CD14-positive monocyte (primary cell): ENCODE results near the gene MXRA8. TPM values are rescaled to one million over a fixed set of nuclear protein-coding genes. Genes with fewer than 3 reads are reported as not detected.

ENCODE experiments used
- DNase-seq, 3 donors: peaks; one replicate each; pipeline ENCODE4 v3.0.0-alpha.2; 2011 to 2022
- H2AFZ ChIP-seq: 2 replicates; pipeline ENCODE4 v1.6.0; 2012; ENCODE audit warnings: mild to moderate bottlenecking, low read depth, low read length, inconsistent platforms; ENCODE audit not compliant: insufficient read depth, poor library complexity, severe bottlenecking
- H3K27ac ChIP-seq, 2 donors: 1 replicate in 1 of 2; 2 replicates in 1 of 2; pipeline ENCODE4 v1.5.1; 2012 to 2013; ENCODE audit warnings: low read length in 2 of 2, control low read depth in 1 of 2, inconsistent platforms in 1 of 2, low read depth in 1 of 2, mild to moderate bottlenecking in 1 of 2
- H3K27me3 ChIP-seq, 2 donors: one replicate each; pipeline versions ENCODE4 v1.6.0 to v1.6.1; 2011 to 2013; ENCODE audit warnings: low read length in 2 of 2; ENCODE audit not compliant: control insufficient read depth in 2 of 2, insufficient read depth in 2 of 2
- H3K36me3 ChIP-seq, 2 donors: replicated peaks in 1 of 2; 1 replicate in 1 of 2; 2 replicates in 1 of 2; pipeline versions ENCODE4 v1.5.1 to v1.6.1; 2012 to 2013; ENCODE audit warnings: low read length in 2 of 2, control low read depth in 1 of 2, inconsistent platforms in 1 of 2, mild to moderate bottlenecking in 1 of 2; ENCODE audit not compliant: insufficient read depth in 2 of 2, control insufficient read depth in 1 of 2
- H3K4me1 ChIP-seq, 2 donors: 1 replicate in 1 of 2; 2 replicates in 1 of 2; pipeline versions ENCODE4 v1.5.1 to v1.6.1; 2012 to 2013; ENCODE audit warnings: low read length in 2 of 2, control low read depth in 1 of 2, inconsistent platforms in 1 of 2, mild to moderate bottlenecking in 1 of 2, moderate library complexity in 1 of 2; ENCODE audit not compliant: insufficient read depth in 2 of 2, control insufficient read depth in 1 of 2
- H3K4me2 ChIP-seq: replicated peaks from 2 replicates; pipeline ENCODE3; 2012; ENCODE audit warnings: low read length, moderate library complexity, mild to moderate bottlenecking; ENCODE audit not compliant: poor library complexity, severe bottlenecking; ENCODE audit errors: extremely low read depth
- H3K4me3 ChIP-seq, 3 experiments: fragments of 200-600 bp in 1 of 3; sonication (generic) in 1 of 3; replicated peaks in 1 of 3; 1 replicate in 2 of 3; 2 replicates in 1 of 3; pipeline ENCODE4 v1.5.1; 2011 to 2013; ENCODE audit warnings: low read length in 3 of 3, mild to moderate bottlenecking in 3 of 3, control low read depth in 2 of 3, low read depth in 2 of 3, inconsistent platforms in 1 of 3, moderate library complexity in 1 of 3
- H3K79me2 ChIP-seq: 2 replicates; pipeline ENCODE4 v1.6.0; 2012; ENCODE audit warnings: mild to moderate bottlenecking, control low read depth, inconsistent platforms, low read length, moderate library complexity; ENCODE audit not compliant: insufficient read depth
- H3K9ac ChIP-seq: 2 replicates; pipeline ENCODE4 v1.6.0; 2017; ENCODE audit warnings: low read length, mild to moderate bottlenecking; ENCODE audit not compliant: insufficient read depth, poor library complexity, severe bottlenecking
- H3K9me3 ChIP-seq, 2 donors: replicated peaks in 1 of 2; 1 replicate in 1 of 2; 2 replicates in 1 of 2; pipeline versions ENCODE4 v1.5.1 to v1.6.1; 2012 to 2013; ENCODE audit warnings: low read length in 2 of 2, control low read depth in 1 of 2; ENCODE audit not compliant: control insufficient read depth in 1 of 2, insufficient read depth in 1 of 2
- H4K20me1 ChIP-seq: 2 replicates; pipeline ENCODE4 v1.6.0; 2012; ENCODE audit warnings: mild to moderate bottlenecking, low read length, control low read depth, moderate library complexity; ENCODE audit not compliant: insufficient read depth
- H3K27ac Mint-ChIP-seq, 7 donors: one replicate each; pipeline ENCODE4 v1.8.0; 2020; ENCODE audit warnings: mild to moderate bottlenecking in 7 of 7, mixed read lengths in 7 of 7, moderate library complexity in 6 of 7, inconsistent platforms in 2 of 7
- H3K27me3 Mint-ChIP-seq, 3 donors: one replicate each; pipeline ENCODE4 v1.8.0; 2021 to 2022; ENCODE audit warnings: low read depth in 3 of 3, mild to moderate bottlenecking in 3 of 3, mixed read lengths in 3 of 3, moderate library complexity in 3 of 3, inconsistent platforms in 1 of 3
- H3K36me3 Mint-ChIP-seq, 2 donors: one replicate each; pipeline ENCODE4 v1.8.0; 2020; ENCODE audit warnings: mixed read lengths in 2 of 2, inconsistent platforms in 1 of 2, mild to moderate bottlenecking in 1 of 2
- H3K4me1 Mint-ChIP-seq: one replicate; pipeline ENCODE4 v1.8.0; 2020; ENCODE audit warnings: mild to moderate bottlenecking, mixed read lengths
- H3K4me3 Mint-ChIP-seq, 2 donors: one replicate each; pipeline ENCODE4 v1.8.0; 2020; ENCODE audit warnings: mild to moderate bottlenecking in 2 of 2, mixed read lengths in 2 of 2, moderate library complexity in 1 of 2
- H3K9me3 Mint-ChIP-seq, 7 donors: one replicate each; pipeline ENCODE4 v1.8.0; 2020 to 2022; ENCODE audit warnings: mixed read lengths in 7 of 7, mild to moderate bottlenecking in 6 of 7, moderate library complexity in 6 of 7, inconsistent platforms in 2 of 7
- CTCF ChIP-seq: fragments of 200-600 bp; IDR thresholded peaks from one replicate; pipeline ENCODE4 v1.8.0; 2022; ENCODE audit warnings: antibody characterized with exemption, mild to moderate bottlenecking
- WGBS: methylation state at CpG from one replicate; pipeline ENCODE4 v1.1.5; 2013; ENCODE audit warnings: missing lambda C conversion rate; ENCODE audit not compliant: insufficient coverage; 5-methylcytosine and 5-hydroxymethylcytosine counted together
- intact Hi-C, 2 donors: fragments of 100-400 bp; cut with micrococcal nuclease; formaldehyde crosslinking; loops; one replicate each; pipeline versions ENCODE4 v1.15.0 to v1.15.1; 2023
- polyA plus RNA-seq, 3 donors: library from polyadenylated mRNA; depleted of rRNA in 1 of 3; unstranded in 2 of 3; stranded (reverse) in 1 of 3; fragments of 300-500 nt in 2 of 3; fragments of >200 nt in 1 of 3; fragmentation: Illumina TruSeq in 2 of 3; gene quantifications; 1 replicate in 2 of 3; 2 replicates in 1 of 3; pipeline ENCODE4 v1.2.3, GENCODE V29; 2012 to 2021

The MXRA8 gene
- polyA plus RNA-seq, 3 donors = not detected

GRCh38 chr1:1355416-1355815 lies 2.9 kb downstream of the MXRA8 start:
- H3K9ac ChIP-seq = no peak overlapping the region
- H3K79me2 ChIP-seq = no peaks in the 10 kb centered on the region
- H3K4me1 ChIP-seq = no peaks in the 10 kb centered on the region
- no peak overlapping the region for H3K4me3 Mint-ChIP-seq
- H3K36me3 Mint-ChIP-seq = peaks cover 0 to 6% of the 10 kb centered on the region in 2 donors
- 5% methylated on average over 46 of the region's 52 CpGs for WGBS
- no peak overlapping the region for H3K27ac ChIP-seq
- H3K36me3 ChIP-seq = no peaks in the 10 kb centered on the region
- peaks cover 0 to 10% (median 5%) of the 10 kb centered on the region in 7 donors for H3K9me3 Mint-ChIP-seq
- peaks cover 60 to 91% (median 67%) of the 10 kb centered on the region in 3 donors for H3K27me3 Mint-ChIP-seq
- H3K27me3 ChIP-seq = peaks cover 11 to 74% of the 10 kb centered on the region in 2 donors
- intact Hi-C loops = no loop called here
- peaks cover 4% of the 10 kb centered on the region for H3K4me1 Mint-ChIP-seq
- no peak overlapping the region for H2AFZ ChIP-seq
- H3K4me2 ChIP-seq = peak overlapping the region; percentile 15
- no peak overlapping the region for H3K27ac Mint-ChIP-seq
- TF ChIP-seq CTCF = no peak
- no peak overlapping the region for H3K4me3 ChIP-seq
- H3K9me3 ChIP-seq = no peaks in the 10 kb centered on the region
- peak in 1 of 3 donors; percentile 22 for DNase-seq
- H4K20me1 ChIP-seq = peaks cover 2% of the 10 kb centered on the region

- WGBS = 16% methylated on average over 106 of the region's 116 CpGs
- H3K79me2 ChIP-seq = no peaks in the 10 kb centered on the region
- peak overlapping the region; percentile 24 to 73 for H3K4me3 Mint-ChIP-seq
Measured at GRCh38 chr1:1354271-1355247, 3.8 kb downstream of the MXRA8 start.

More at GRCh38 chr1:1354271-1355247, 3.8 kb downstream of the MXRA8 start:
- H3K4me2 ChIP-seq = peak overlapping the region; percentile 15
- H2AFZ ChIP-seq = no peak overlapping the region
- no peaks in the 10 kb centered on the region for H3K36me3 ChIP-seq
- peaks cover 2% of the 10 kb centered on the region for H4K20me1 ChIP-seq
- Mint-ChIP-seq H3K36me3 (peaks cover 0 to 6% of the 10 kb centered on the region in 2 donors), H3K27me3 (peaks cover 54 to 83% (median 65%) of the 10 kb centered on the region in 3 donors), H3K27ac (peak overlapping the region in 1 of 7 donors; percentile 57), H3K4me1 (peaks cover 4% of the 10 kb centered on the region), H3K9me3 (peaks cover 0 to 10% (median 5%) of the 10 kb centered on the region in 7 donors)
- H3K9ac ChIP-seq = no peak overlapping the region
- no peak overlapping the region for H3K4me3 ChIP-seq
- TF ChIP-seq CTCF = no peak
- no peaks in the 10 kb centered on the region for H3K4me1 ChIP-seq
- DNase-seq = no peak
- H3K9me3 ChIP-seq = no peaks in the 10 kb centered on the region
- H3K27ac ChIP-seq = no peak overlapping the region
- intact Hi-C loops = no loop called here
- H3K27me3 ChIP-seq = peaks cover 11 to 66% of the 10 kb centered on the region in 2 donors
